Ascending aorta (tissue), 2 donors: ENCODE results near the gene PTGR2. TPM values are rescaled to one million over a fixed set of nuclear protein-coding genes. Genes with fewer than 3 reads are reported as not detected.
"Not testable (repeated sequence)": the region's sequence is repeated elsewhere in the genome, so short reads cannot be mapped to it uniquely, and the experiment has no call there.

ENCODE experiments used
- DNase-seq, 2 donors: peaks; one replicate each; pipeline ENCODE4 v3.0.0-alpha.2; 2019; ENCODE audit warnings: low spot score in 2 of 2
- H3K27ac ChIP-seq, 2 donors: fragments of 200-600 bp; sonication (generic); one replicate each; pipeline ENCODE4 v1.5.1; 2016 to 2017; ENCODE audit warnings: mild to moderate bottlenecking in 1 of 2
- H3K27me3 ChIP-seq: fragments of 200-600 bp; sonication (generic); one replicate; pipeline ENCODE4 v1.5.1; 2017
- H3K36me3 ChIP-seq, 2 donors: fragments of 200-600 bp; sonication (generic); one replicate each; pipeline ENCODE4 v1.5.1; 2016
- H3K4me1 ChIP-seq, 2 donors: fragments of 200-600 bp; sonication (generic); one replicate each; pipeline ENCODE4 v1.5.1; 2016 to 2017; ENCODE audit warnings: mild to moderate bottlenecking in 1 of 2
- H3K4me3 ChIP-seq, 2 donors: fragments of 200-600 bp; sonication (generic); one replicate each; pipeline ENCODE4 v1.5.1; 2016 to 2017; ENCODE audit warnings: mild to moderate bottlenecking in 1 of 2
- H3K9me3 ChIP-seq, 2 donors: fragments of 200-600 bp; sonication (generic); one replicate each; pipeline ENCODE4 v1.5.1; 2016
- intact Hi-C: fragments of 100-400 bp; cut with DNase I; formaldehyde crosslinking; loops from one replicate; pipeline ENCODE4 v1.15.1; 2023
- total RNA-seq: library from RNA; depleted of rRNA; stranded (reverse); fragments of >200 nt; gene quantifications from one replicate; pipeline ENCODE4 v1.1.0, GENCODE V29; 2016
- TF ChIP-seq, protein P1 (sequence below), 3 experiments: fragments of 200-600 bp in 2 of 3; fragments of 450-650 bp in 1 of 3; sonication (generic) in 2 of 3; IDR thresholded peaks; one replicate each; pipeline ENCODE4 v1.5.1; 2016 to 2019; ENCODE audit warnings: antibody characterized with exemption in 3 of 3, mild to moderate bottlenecking in 1 of 3, moderate library complexity in 1 of 3

The PTGR2 gene
- total RNA-seq, 1 donor from 2014 or later, result 2.3 TPM

DNA sequence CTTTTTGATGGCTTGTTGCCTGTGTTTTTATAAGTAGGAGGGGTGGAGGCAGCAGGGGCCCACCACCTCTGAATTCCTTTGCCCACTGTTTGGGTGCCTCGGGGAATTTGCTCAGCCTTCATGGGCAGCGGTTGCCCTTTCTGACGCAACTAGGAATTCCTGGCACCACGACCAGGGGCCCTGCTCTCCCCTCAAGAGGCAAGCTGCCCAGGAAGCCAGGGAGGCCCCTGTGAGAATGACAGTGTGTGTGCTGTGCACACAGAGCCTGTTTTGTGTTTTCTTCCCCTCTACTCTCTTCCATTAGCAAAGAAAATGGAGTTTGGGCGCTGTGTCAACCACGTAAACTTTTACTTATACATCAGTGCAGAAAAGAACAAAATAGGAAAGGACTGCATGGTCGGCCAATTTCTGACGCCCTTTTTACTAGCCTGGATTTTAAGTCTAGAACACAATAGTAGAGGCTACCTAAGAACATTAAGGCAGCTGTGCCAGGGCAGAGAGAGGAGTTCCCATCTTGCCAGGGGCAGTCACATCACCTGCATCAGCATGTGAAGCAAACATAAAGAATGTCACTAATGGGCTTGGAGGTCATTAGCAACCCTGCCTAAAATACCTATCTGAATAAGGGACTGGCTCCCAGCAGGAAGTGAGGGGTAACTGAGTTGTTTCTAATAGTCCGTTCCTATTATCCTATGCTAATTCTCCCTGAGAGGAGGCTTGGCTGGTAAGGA is 17.9 kb upstream of the PTGR2 start:
- intact Hi-C loops, result loop anchor here (2.0 kb wide), 1 partner anchor 17 kb away; the partner anchor contains the start of gene PTGR2
- H3K27ac ChIP-seq, result no peak overlapping the region
- TF ChIP-seq, protein P1, sequence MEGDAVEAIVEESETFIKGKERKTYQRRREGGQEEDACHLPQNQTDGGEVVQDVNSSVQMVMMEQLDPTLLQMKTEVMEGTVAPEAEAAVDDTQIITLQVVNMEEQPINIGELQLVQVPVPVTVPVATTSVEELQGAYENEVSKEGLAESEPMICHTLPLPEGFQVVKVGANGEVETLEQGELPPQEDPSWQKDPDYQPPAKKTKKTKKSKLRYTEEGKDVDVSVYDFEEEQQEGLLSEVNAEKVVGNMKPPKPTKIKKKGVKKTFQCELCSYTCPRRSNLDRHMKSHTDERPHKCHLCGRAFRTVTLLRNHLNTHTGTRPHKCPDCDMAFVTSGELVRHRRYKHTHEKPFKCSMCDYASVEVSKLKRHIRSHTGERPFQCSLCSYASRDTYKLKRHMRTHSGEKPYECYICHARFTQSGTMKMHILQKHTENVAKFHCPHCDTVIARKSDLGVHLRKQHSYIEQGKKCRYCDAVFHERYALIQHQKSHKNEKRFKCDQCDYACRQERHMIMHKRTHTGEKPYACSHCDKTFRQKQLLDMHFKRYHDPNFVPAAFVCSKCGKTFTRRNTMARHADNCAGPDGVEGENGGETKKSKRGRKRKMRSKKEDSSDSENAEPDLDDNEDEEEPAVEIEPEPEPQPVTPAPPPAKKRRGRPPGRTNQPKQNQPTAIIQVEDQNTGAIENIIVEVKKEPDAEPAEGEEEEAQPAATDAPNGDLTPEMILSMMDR (IDR thresholded peaks at IDR 0.05), result no peak

DNA sequence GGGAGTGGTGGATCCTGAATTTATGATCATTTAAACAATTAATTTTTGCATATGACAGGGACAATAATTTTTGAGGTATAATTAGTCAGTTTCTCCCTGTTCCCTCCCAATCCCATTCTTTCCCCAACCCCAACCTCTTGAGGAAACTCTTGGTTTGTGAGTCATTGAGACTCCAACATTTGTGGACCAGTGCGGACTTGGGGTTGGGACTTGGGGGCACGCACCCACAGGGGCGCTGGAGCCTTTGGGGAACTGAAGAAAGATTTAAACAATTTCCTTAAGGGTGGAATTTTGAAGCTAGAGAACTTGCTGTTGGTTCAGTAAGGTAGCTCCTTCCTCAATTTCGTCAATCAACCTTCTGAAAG is 17.4 kb upstream of the PTGR2 start:
- intact Hi-C loops, result loop anchor here (2.0 kb wide), 1 partner anchor 17 kb away; the partner anchor contains the start of gene PTGR2
- no peak overlapping the region for H3K27ac ChIP-seq
- H3K4me3 ChIP-seq, result no peak overlapping the region
- no peaks in the 10 kb centered on the region for H3K9me3 ChIP-seq
- H3K27me3 ChIP-seq, result no peaks in the 10 kb centered on the region
- no peaks in the 10 kb centered on the region for H3K36me3 ChIP-seq
- DNase-seq, result no peak
- H3K4me1 ChIP-seq, result no peaks in the 10 kb centered on the region
- TF ChIP-seq, protein P1 (IDR thresholded peaks at IDR 0.05), result no peak

More for the DNA sequence above, 17.9 kb upstream of the PTGR2 start:
- H3K4me1 ChIP-seq, result no peaks in the 10 kb centered on the region
- no peaks in the 10 kb centered on the region for H3K9me3 ChIP-seq
- H3K27me3 ChIP-seq, result no peaks in the 10 kb centered on the region
- no peak overlapping the region for H3K4me3 ChIP-seq
- DNase-seq, result peak in 1 of 2 donors; percentile 64
- H3K36me3 ChIP-seq, result no peaks in the 10 kb centered on the region

DNA sequence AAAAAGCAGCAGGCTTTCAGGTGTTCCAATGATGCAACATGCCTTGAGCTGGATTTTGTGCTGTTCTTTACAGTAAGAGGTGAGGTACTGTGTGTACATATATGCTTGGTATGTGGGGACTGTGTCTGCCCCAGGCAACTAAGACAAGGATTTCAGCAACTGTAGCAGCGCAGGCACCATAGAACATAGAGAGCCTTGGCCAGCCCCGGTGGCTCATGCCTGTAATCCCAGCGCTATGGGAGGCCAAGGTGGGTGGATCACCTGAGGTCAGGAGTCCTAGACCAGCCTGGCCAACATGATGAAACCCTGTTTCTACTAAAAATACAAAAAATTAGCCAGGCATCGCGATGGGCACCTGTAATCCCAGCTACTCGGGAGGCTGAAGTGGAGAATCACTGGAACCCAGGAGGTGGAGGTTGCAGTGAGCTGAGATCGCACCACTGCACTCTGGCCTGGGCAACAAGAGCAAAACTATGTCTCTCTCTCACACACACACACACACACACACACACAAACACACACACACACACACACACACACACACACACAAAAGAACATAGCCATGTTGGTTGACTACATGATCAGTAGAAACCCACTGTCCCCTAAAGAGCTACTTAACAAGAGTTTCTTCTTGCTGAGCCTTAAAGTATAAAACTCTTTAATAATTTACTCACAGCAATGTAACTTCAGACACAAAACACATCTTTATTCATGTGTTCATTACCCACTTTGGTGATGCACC is 13.2 kb upstream of the PTGR2 start:
- H3K4me3 ChIP-seq, H3K9me3 ChIP-seq, DNase-seq, H3K27me3 ChIP-seq, H3K27ac ChIP-seq, H3K4me1 ChIP-seq, H3K36me3 ChIP-seq, intact Hi-C loops: not testable (repeated sequence)

DNA sequence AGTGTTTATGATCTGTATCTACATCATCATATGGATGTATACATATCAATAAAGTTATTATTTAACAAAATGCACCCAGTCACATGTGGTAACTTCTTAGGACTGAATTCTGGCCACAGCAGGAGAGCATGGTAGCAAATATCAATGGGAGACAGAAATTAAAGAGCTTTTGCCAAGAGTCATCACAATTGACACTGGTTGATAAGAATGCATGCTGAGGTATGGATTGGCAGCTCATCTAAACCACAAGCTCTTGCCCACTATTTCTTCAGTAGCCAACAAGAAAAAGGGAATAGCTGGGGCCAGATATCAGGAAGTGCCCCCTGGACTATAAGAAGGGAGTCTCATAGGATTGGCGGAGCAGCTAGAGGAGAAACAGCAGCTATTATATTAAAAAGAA is 9.4 kb upstream of the PTGR2 start:
- no peak for DNase-seq

DNA sequence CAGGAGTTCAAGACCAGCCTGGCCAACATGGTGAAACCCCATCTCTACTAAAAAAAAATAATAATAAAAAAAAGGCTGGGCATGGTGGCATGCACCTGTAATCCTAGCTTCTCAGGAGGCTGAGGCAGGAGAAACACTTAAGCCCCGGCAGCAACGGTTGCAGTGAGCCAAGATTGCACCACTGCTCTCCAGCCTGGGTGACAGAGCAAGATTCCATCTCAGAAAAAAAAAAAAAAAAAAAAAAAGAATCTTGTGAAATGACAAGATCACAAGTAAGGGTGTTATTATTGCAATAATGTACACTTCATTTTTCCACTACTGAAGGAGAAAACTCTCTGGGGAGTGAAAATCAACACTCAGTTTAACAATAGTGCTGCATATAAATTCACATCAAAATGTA is 8.8 kb upstream of the PTGR2 start:
- Histone ChIP-seq H3K9me3 (no peaks in the 10 kb centered on the region), H3K4me1 (no peaks in the 10 kb centered on the region), H3K36me3 (no peaks in the 10 kb centered on the region), H3K27me3 (no peaks in the 10 kb centered on the region), H3K4me3 (no peak overlapping the region), H3K27ac (no peak overlapping the region)
- intact Hi-C loops, result no loop called here
- no peak for DNase-seq
- TF ChIP-seq, protein P1 (IDR thresholded peaks at IDR 0.05), result no peak

More for the DNA sequence above, 9.4 kb upstream of the PTGR2 start:
- Histone ChIP-seq H3K27me3 (no peaks in the 10 kb centered on the region), H3K4me1 (no peaks in the 10 kb centered on the region), H3K9me3 (no peaks in the 10 kb centered on the region), H3K27ac (no peak overlapping the region), H3K4me3 (no peak overlapping the region), H3K36me3 (no peaks in the 10 kb centered on the region)
- TF ChIP-seq, protein P1 (IDR thresholded peaks at IDR 0.05), result no peak
- intact Hi-C loops, result no loop called here

DNA sequence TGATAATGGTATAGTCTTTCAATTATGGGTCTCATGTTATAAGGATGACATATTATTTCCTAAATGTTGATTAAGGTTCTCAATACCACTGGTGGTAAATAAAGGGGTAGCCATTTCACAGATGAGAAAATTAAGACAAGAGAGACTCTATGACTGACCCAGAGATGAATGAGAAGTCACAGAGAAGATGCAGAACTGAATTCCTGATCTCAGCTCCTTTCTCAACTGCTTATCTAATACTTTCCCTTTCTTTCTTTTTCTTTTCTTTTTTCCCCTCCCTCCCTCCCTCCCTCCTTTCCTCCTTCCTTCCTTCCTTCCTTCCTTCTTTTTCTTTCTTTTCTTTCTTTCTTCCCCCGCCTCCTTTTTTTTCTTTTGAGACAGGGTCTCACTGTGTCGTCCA is 8.3 kb upstream of the PTGR2 start:
- Histone ChIP-seq H3K9me3 (no peaks in the 10 kb centered on the region), H3K27me3 (no peaks in the 10 kb centered on the region), H3K36me3 (no peaks in the 10 kb centered on the region), H3K4me3 (no peak overlapping the region), H3K27ac (no peak overlapping the region), H3K4me1 (no peaks in the 10 kb centered on the region)
- intact Hi-C loops, result no loop called here
- no peak for DNase-seq
- TF ChIP-seq, protein P1 (IDR thresholded peaks at IDR 0.05), result no peak
